Measurements from ENCODE around the gene PLLP.

PLLP gene

GRCh38 chr16:57253466-57253865 lies 31.0 kb downstream of the PLLP start:
- no peak for DNase-seq

GRCh38 chr16:57252148-57252721 lies 32.2 kb downstream of the PLLP start:
- no peak for DNase-seq

GRCh38 chr16:57251352-57251751 lies 33.1 kb downstream of the PLLP start:
- no peak for DNase-seq

GRCh38 chr16:57245472-57246113 lies 38.9 kb downstream of the PLLP start:
- DNase-seq = no peak

- DNase-seq = peak; percentile 97
Observed at GRCh38 chr16:57244767-57245471, 39.6 kb downstream of the PLLP start, which contains the start of gene ARL2BP. Gene ARL2BP (plus strand): TSS chr16:57245259. CDS start chr16:57245368, 109 bp downstream.

- DNase-seq = no peak
Observed at GRCh38 chr16:57244463-57244766, 40.1 kb downstream of the PLLP start.

GRCh38 chr16:57242650-57243049 lies 41.8 kb downstream of the PLLP start:
- DNase-seq = no peak

- DNase-seq = no peak
Observed at GRCh38 chr16:57240851-57241250, 43.6 kb downstream of the PLLP start.

GRCh38 chr16:57239107-57239506 lies 45.4 kb downstream of the PLLP start:
- no peak for DNase-seq

GRCh38 chr16:57238682-57239081 lies 45.8 kb downstream of the PLLP start:
- DNase-seq = no peak

- no peak for DNase-seq
Observed at GRCh38 chr16:57236022-57236350, 48.5 kb downstream of the PLLP start.

- no peak for DNase-seq
Observed at GRCh38 chr16:57235128-57236021, 49.1 kb downstream of the PLLP start.

- no peak for DNase-seq
Observed at GRCh38 chr16:57234707-57235092, 49.8 kb downstream of the PLLP start.

- no peak for DNase-seq
Observed at GRCh38 chr16:57233944-57234706, 50.3 kb downstream of the PLLP start.

GRCh38 chr16:57231821-57232350 lies 52.6 kb downstream of the PLLP start:
- no peak for DNase-seq

GRCh38 chr16:57229079-57229478 lies 55.4 kb downstream of the PLLP start:
- no peak for DNase-seq

- DNase-seq = no peak
Observed at GRCh38 chr16:57226701-57227621, 57.5 kb downstream of the PLLP start.

GRCh38 chr16:57225978-57226377 lies 58.5 kb downstream of the PLLP start:
- no peak for DNase-seq

GRCh38 chr16:57224651-57225335 lies 59.7 kb downstream of the PLLP start:
- DNase-seq = no peak

- no peak for DNase-seq
Observed at GRCh38 chr16:57223057-57223456, 61.4 kb downstream of the PLLP start.

- DNase-seq = no peak
Observed at GRCh38 chr16:57216968-57217367, 67.5 kb downstream of the PLLP start.
